Pancreas (tissue), 10 donors: ENCODE data around the gene PKP2. TPM values are rescaled to one million over a fixed set of nuclear protein-coding genes. Genes with fewer than 3 reads are reported as not detected.
A peak's percentile ranks its signal among the peaks of the same experiment; 100 is the strongest.
"Not testable (repeated sequence)": the region's sequence is repeated elsewhere in the genome, so short reads cannot be mapped to it uniquely, and the experiment has no call there.

Experiments
- ATAC-seq, 4 donors: fragments of 200-7000 bp; cut with Tn5 transposase; one replicate each; pipeline versions ENCODE4 v1.8.0 to v1.9.1; 2020; ENCODE audit warnings: mild to moderate bottlenecking in 4 of 4, moderate library complexity in 4 of 4
- DNase-seq, 6 donors: peaks; one replicate each; pipeline ENCODE4 v3.0.0-alpha.2; 2020
- FAIRE-seq: peaks from 2 replicates; lab custom pipeline; 2012; peaks lifted over from hg19 to GRCh38; lab: Jason Lieb, UNC
- H3K27ac ChIP-seq, 4 donors: fragments of 200-600 bp; sonication (generic); 1 replicate in 3 of 4; 2 replicates in 1 of 4; pipeline versions ENCODE4 v1.5.0 to v1.8.0; 2020
- H3K27me3 ChIP-seq, 4 donors: fragments of 200-600 bp; one replicate each; pipeline ENCODE4 v1.8.0; 2021
- H3K36me3 ChIP-seq, 3 donors: fragments of 200-600 bp; sonication (generic) in 1 of 3; one replicate each; pipeline versions ENCODE4 v1.5.0 to v1.8.0; 2020 to 2021
- H3K4me1 ChIP-seq, 3 donors: fragments of 200-600 bp; one replicate each; pipeline ENCODE4 v1.8.0; 2021
- H3K4me3 ChIP-seq, 4 donors: fragments of 200-600 bp; sonication (generic) in 2 of 4; one replicate each; pipeline versions ENCODE4 v1.5.0 to v1.8.0; 2020 to 2021
- H3K9me3 ChIP-seq, 4 donors: fragments of 200-600 bp; one replicate each; pipeline ENCODE4 v1.8.0; 2021
- WGBS, 2 donors: extraction: QIAGEN DNeasy Blood & Tissue Kit; methylation state at CpG; one replicate each; pipeline ENCODE4 v1.1.7; 2013; 5-methylcytosine and 5-hydroxymethylcytosine counted together
- intact Hi-C, 3 donors: fragments of 100-400 bp; cut with DNase I; formaldehyde crosslinking; loops; one replicate each; pipeline versions ENCODE4 v1.11.1 to v1.14.2; 2022
- polyA plus RNA-seq, 2 donors: library from polyadenylated mRNA; stranded (reverse); fragments of 200-250 nt; gene quantifications; one replicate each; pipeline ENCODE4 v1.2.3, GENCODE V29; 2013
- total RNA-seq, 6 donors: library from RNA; stranded (reverse); fragmentation: NEBNext Ultra II Directional in 4 of 6; extraction: Animal tissue kit (Norgen Biotek cat#: 25700) in 4 of 6; gene quantifications; one replicate each; pipeline versions ENCODE4 v1.2.1 to v1.2.4, GENCODE V29; 2021 to 2023
- TF ChIP-seq, protein P1 (sequence below), 4 donors: fragments of 200-600 bp; sonication (generic) in 3 of 4; IDR thresholded peaks; one replicate each; pipeline versions ENCODE4 v1.5.0 to v1.8.0; 2021; ENCODE audit warnings: antibody characterized with exemption in 4 of 4
- donor health status: healthy with polysubstance abuse.
- donor health status: DM: no; HTN: no; CAD: no; lungs with moderate emphysema.
- donor health status: DM: no; HTN: no; CAD: no.
- donor health status: control.
- donor health status: control.
- donor health status: Bipolar disorder and iron deficiency.
- donor health status: DM: yes; HTN: yes; CAD: no.
- donor health status: DM: no; HTN: no; CAD: no.
- donor health status: DM: no; HTN: no; CAD: no.
- donor health status: DM: yes; HTN: yes; CAD: no.

PKP2 gene
- total and polyA plus RNA-seq, 8 donors = 4.9 to 22.7 (median 12.3) TPM

DNA sequence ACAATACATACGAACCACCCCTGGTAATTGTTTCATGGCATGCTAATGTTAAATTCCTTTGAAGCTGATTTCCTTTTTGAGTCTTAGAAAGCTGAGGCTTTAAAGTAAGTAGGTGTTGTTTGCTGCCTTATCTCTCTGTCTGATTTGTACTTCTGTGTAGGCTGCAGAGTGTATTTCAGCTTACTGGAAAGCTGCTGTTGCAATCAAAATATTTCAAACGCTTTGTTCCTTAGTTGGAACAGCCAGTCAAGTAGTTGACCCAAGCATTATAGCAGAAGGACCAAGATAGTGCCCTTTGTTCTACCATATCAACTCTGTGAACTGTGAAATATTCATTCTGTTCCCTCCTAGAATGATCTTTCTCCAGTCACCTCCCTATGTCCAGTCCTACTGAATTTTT lies 3.1 kb downstream of the PKP2 start:
- 5 to 19% methylated on average over 2 of the region's 2 CpGs for WGBS, 2 donors
- TF ChIP-seq, protein P1, sequence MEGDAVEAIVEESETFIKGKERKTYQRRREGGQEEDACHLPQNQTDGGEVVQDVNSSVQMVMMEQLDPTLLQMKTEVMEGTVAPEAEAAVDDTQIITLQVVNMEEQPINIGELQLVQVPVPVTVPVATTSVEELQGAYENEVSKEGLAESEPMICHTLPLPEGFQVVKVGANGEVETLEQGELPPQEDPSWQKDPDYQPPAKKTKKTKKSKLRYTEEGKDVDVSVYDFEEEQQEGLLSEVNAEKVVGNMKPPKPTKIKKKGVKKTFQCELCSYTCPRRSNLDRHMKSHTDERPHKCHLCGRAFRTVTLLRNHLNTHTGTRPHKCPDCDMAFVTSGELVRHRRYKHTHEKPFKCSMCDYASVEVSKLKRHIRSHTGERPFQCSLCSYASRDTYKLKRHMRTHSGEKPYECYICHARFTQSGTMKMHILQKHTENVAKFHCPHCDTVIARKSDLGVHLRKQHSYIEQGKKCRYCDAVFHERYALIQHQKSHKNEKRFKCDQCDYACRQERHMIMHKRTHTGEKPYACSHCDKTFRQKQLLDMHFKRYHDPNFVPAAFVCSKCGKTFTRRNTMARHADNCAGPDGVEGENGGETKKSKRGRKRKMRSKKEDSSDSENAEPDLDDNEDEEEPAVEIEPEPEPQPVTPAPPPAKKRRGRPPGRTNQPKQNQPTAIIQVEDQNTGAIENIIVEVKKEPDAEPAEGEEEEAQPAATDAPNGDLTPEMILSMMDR (IDR thresholded peaks at IDR 0.05) = no peak
- no peak for FAIRE-seq

GRCh38 chr12:32893043-32893442 lies 3.5 kb downstream of the PKP2 start:
- WGBS, 2 donors = 9 to 17% methylated on average over 2 of the region's 2 CpGs
- ATAC-seq (no peak), DNase-seq (no peak), FAIRE-seq (no peak)
- Histone ChIP-seq H3K36me3 (no peaks in the 10 kb centered on the region), H3K4me3 (no peak overlapping the region), H3K9me3 (no peaks in the 10 kb centered on the region), H3K27ac (peak overlapping the region in 2 of 4 donors; percentile 72 to 80), H3K4me1 (peaks cover 0 to 30% (median 17%) of the 10 kb centered on the region in 3 donors), H3K27me3 (no peaks in the 10 kb centered on the region)
- intact Hi-C loops = no loop called here
- TF ChIP-seq, protein P1 (IDR thresholded peaks at IDR 0.05) = no peak

More for the DNA sequence above, 3.1 kb downstream of the PKP2 start:
- DNase-seq (no peak), ATAC-seq (peak in 1 of 4 donors; percentile 6)
- H3K36me3 ChIP-seq = no peaks in the 10 kb centered on the region
- no peaks in the 10 kb centered on the region for H3K27me3 ChIP-seq
- H3K27ac ChIP-seq = peak overlapping the region in 3 of 4 donors; percentile 19 to 80 (median 72)
- peaks cover 0 to 32% (median 19%) of the 10 kb centered on the region in 3 donors for H3K4me1 ChIP-seq
- H3K4me3 ChIP-seq = no peak overlapping the region
- intact Hi-C loops = no loop called here
- no peaks in the 10 kb centered on the region for H3K9me3 ChIP-seq

DNA sequence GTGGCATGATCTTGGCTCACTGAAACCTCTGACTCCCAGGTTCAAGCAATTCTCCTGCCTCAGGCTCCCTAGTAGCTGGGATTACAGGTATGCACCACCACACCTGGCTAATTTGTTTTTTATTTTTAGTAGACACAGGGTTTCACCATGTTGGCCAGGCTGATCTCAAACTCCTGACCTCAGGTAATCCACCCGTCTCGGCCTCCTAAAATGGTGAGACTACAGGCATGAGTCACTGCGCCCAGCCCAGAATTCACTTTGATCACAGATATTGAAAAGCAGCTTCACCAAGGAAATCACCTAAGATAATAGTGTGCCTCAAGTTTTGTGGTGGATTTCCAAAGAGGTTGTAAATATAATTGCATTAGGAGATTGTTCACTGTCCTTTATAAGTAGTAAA lies 4.2 kb downstream of the PKP2 start:
- ATAC-seq, DNase-seq, H3K9me3 ChIP-seq, FAIRE-seq, H3K36me3 ChIP-seq, H3K4me3 ChIP-seq, H3K27me3 ChIP-seq, intact Hi-C loops: not testable (repeated sequence)
- Histone ChIP-seq H3K4me1 (peaks cover 0 to 25% (median 17%) of the 10 kb centered on the region in 3 donors), H3K27ac (peak overlapping the region in 2 of 4 donors; percentile 34 to 80)
- 80 to 81% methylated on average over 3 of the region's 3 CpGs for WGBS, 2 donors

- H3K4me3 ChIP-seq = no peak overlapping the region
- H3K27ac ChIP-seq = peak overlapping the region in 2 of 4 donors; percentile 34 to 80
- no peaks in the 10 kb centered on the region for H3K9me3 ChIP-seq
- H3K27me3 ChIP-seq = no peaks in the 10 kb centered on the region
- intact Hi-C loops = no loop called here
- TF ChIP-seq, protein P1 (IDR thresholded peaks at IDR 0.05) = no peak
- peaks cover 0 to 25% (median 17%) of the 10 kb centered on the region in 3 donors for H3K4me1 ChIP-seq
- 60 to 69% methylated on average over 5 of the region's 5 CpGs for WGBS, 2 donors
- ATAC-seq = no peak
- FAIRE-seq = no peak
- no peaks in the 10 kb centered on the region for H3K36me3 ChIP-seq
- no peak for DNase-seq
Measured at GRCh38 chr12:32891956-32892355, 4.6 kb downstream of the PKP2 start.

DNA sequence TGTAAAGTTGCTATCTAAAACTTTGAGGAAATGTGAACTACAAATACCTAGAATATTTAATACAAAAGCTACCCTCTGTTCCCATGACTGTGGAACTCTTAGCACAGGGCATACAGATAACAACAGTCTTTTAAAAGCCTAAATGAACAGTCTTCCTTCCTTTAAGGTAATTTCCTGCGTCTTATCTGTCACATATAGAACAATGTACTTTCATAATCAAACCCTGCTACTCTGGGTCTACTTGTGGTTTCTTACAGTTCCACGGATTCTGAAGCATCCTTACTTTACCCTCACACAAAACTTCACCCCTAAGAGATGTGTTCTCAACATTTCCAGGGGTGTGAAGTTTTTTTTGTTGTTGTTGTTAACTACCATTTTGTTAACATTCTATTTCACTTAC lies 5.1 kb downstream of the PKP2 start:
- no peak for ATAC-seq
- Histone ChIP-seq H3K9me3 (no peaks in the 10 kb centered on the region), H3K4me1 (peaks cover 0 to 25% (median 17%) of the 10 kb centered on the region in 3 donors), H3K27ac (peak overlapping the region in 1 of 4 donors; percentile 80), H3K36me3 (no peaks in the 10 kb centered on the region), H3K4me3 (no peak overlapping the region), H3K27me3 (no peaks in the 10 kb centered on the region)
- FAIRE-seq = no peak
- TF ChIP-seq, protein P1 (IDR thresholded peaks at IDR 0.05) = no peak
- WGBS, 2 donors = 60 to 66% methylated on average over 2 of the region's 2 CpGs
- intact Hi-C loops = no loop called here
- DNase-seq = no peak
